Keratinocyte (primary cell): ENCODE measurements around the gene NUMBL. TPM values are rescaled to one million over a fixed set of nuclear protein-coding genes. Genes with fewer than 3 reads are reported as not detected.
"Not testable (repeated sequence)": the region's sequence is repeated elsewhere in the genome, so short reads cannot be mapped to it uniquely, and the experiment has no call there.

ENCODE experiments used
- DNase-seq: peaks from one replicate; pipeline ENCODE4 v3.0.0-alpha.2; 2011; ENCODE audit warnings: low read depth, missing footprints, low spot score
- FAIRE-seq: peaks from 2 replicates; lab custom pipeline; 2011; peaks lifted over from hg19 to GRCh38; lab: Jason Lieb, UNC
- H2AFZ ChIP-seq: 2 replicates; pipeline ENCODE4 v1.6.0; 2012; ENCODE audit warnings: low read length, control low read depth, inconsistent platforms; ENCODE audit not compliant: control insufficient read depth
- H3K27ac ChIP-seq: 2 replicates; pipeline ENCODE4 v1.5.1; 2011; ENCODE audit warnings: low read length; ENCODE audit not compliant: control insufficient read depth, insufficient read depth
- H3K27me3 ChIP-seq: 3 replicates; pipeline ENCODE4 v1.6.0; 2011; ENCODE audit warnings: low read length; ENCODE audit not compliant: control insufficient read depth, insufficient read depth; ENCODE audit errors: extremely low read depth
- H3K36me3 ChIP-seq, 2 experiments: 2 replicates in 1 of 2; 3 replicates in 1 of 2; pipeline ENCODE4 v1.5.1; 2011; ENCODE audit warnings: low read length in 2 of 2, mild to moderate bottlenecking in 1 of 2; ENCODE audit not compliant: control insufficient read depth in 2 of 2, insufficient read depth in 2 of 2; ENCODE audit errors: extremely low read depth in 1 of 2
- H3K4me1 ChIP-seq: 3 replicates; pipeline ENCODE4 v1.5.1; 2011; ENCODE audit warnings: low read length; ENCODE audit not compliant: control insufficient read depth, insufficient read depth; ENCODE audit errors: extremely low read depth
- H3K4me2 ChIP-seq: 3 replicates; pipeline ENCODE4 v1.6.0; 2011; ENCODE audit warnings: low read depth, low read length; ENCODE audit not compliant: control insufficient read depth, insufficient read depth; ENCODE audit errors: extremely low read depth
- H3K4me3 ChIP-seq, 3 experiments: fragments of 200-600 bp in 1 of 3; sonication (generic) in 1 of 3; 2 replicates in 2 of 3; 3 replicates in 1 of 3; pipeline ENCODE4 v1.5.1; 2011 to 2016; ENCODE audit warnings: low read length in 3 of 3, mild to moderate bottlenecking in 3 of 3, control low read depth in 2 of 3, inconsistent platforms in 1 of 3, low read depth in 1 of 3, mixed read lengths in 1 of 3, mixed run types in 1 of 3, moderate library complexity in 1 of 3; ENCODE audit not compliant: control insufficient read depth in 2 of 3, insufficient read depth in 2 of 3; ENCODE audit errors: extremely low read depth in 1 of 3
- H3K79me2 ChIP-seq: 2 replicates; pipeline ENCODE4 v1.6.0; 2012; ENCODE audit warnings: low read length; ENCODE audit not compliant: control insufficient read depth, insufficient read depth
- H3K9ac ChIP-seq: 3 replicates; pipeline ENCODE4 v1.6.0; 2011; ENCODE audit warnings: low read length; ENCODE audit not compliant: control insufficient read depth, insufficient read depth; ENCODE audit errors: extremely low read depth
- H3K9me1 ChIP-seq: 3 replicates; pipeline ENCODE4 v1.6.0; 2011; ENCODE audit warnings: low read length; ENCODE audit not compliant: control insufficient read depth, insufficient read depth; ENCODE audit errors: extremely low read depth
- H3K9me3 ChIP-seq: 2 replicates; pipeline ENCODE4 v1.5.1; 2012; ENCODE audit warnings: low read depth, low read length; ENCODE audit not compliant: control insufficient read depth
- H4K20me1 ChIP-seq: 3 replicates; pipeline ENCODE4 v1.6.0; 2011; ENCODE audit warnings: low read length; ENCODE audit not compliant: control insufficient read depth, insufficient read depth; ENCODE audit errors: extremely low read depth
- EZH2 ChIP-seq: IDR thresholded peaks from one replicate; pipeline ENCODE4 v1.6.1; 2012; ENCODE audit warnings: inconsistent platforms, mild to moderate bottlenecking, low read length, moderate library complexity
- dilution Hi-C: fragments of 300-500 bp; cut with MboI; formaldehyde crosslinking; loops from one replicate; pipeline ENCODE4 v1.7.0; 2020; ENCODE audit warnings: low sequenced_read_pairs; ENCODE audit not compliant: extremely low pct_ligation_motif_present
- polyA plus RNA-seq, 5 experiments: library from polyadenylated mRNA; depleted of rRNA in 3 of 5; stranded (reverse) in 3 of 5; stranded (forward) in 1 of 5; unstranded in 1 of 5; fragments of >200 nt; gene quantifications; 1 replicate in 1 of 5; 2 replicates in 3 of 5; 3 replicates in 1 of 5; pipeline versions ENCODE4 v1.2.1 to v1.2.3, GENCODE V29; 2011 to 2012; ENCODE audit warnings: missing spikeins in 2 of 5, low read depth in 1 of 5, low replicate concordance in 1 of 5
- TF ChIP-seq, protein P1 (sequence below), 3 experiments: IDR thresholded peaks in 1 of 3; conservative IDR thresholded peaks in 1 of 3; optimal IDR thresholded peaks in 1 of 3; 2 replicates in 2 of 3; 3 replicates in 1 of 3; pipeline versions ENCODE3 to v1.5.1; 2011; ENCODE audit warnings: low read length in 3 of 3, mild to moderate bottlenecking in 3 of 3, moderate library complexity in 2 of 3, control low read depth in 1 of 3, inconsistent platforms in 1 of 3; ENCODE audit not compliant: insufficient read depth in 2 of 3; ENCODE audit errors: extremely low read depth in 1 of 3

The NUMBL gene
- polyA plus RNA-seq, 1 donor (not counting 4 experiments of a cell fraction or from before 2014, with no cell fraction given) = 5.7 TPM

DNA sequence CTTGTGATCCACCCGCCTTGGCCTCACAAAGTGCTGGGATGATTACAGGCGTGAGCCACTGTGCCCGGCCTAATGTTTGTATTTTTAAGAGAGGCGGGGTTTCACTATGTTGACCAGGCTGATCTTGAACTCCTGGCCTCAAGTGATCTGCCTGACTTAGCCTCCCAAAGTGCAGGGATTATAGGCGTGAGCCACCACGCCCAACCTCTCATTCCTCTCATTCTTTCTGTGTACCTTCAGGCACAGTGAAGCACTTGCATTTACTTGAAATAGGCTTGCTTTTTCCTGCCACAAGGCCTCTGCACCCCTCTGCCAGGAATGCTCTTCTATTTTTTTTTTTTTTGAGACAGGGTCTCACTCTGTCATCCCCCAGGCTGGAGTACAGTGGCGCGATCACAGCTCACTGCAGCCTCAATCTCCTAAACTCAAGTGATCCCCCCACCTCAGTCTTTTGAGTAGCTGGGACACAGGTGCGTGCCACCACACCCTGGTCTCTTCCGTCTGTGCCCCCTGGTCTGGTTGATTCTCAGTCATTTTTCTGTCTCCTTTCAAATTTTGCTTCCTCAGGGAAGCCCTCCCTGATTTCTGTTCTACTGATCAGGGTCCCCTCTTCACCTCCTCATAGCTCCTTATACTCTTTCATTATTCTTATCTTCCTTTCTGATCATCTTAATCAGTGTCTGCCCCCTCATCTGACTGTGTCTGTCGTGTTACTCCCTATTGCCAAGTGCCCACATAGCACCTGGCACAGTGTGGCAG is 44.7 kb upstream of the NUMBL start:
- H3K9ac ChIP-seq = no peak overlapping the region
- H3K9me1 ChIP-seq = no peaks in the 10 kb centered on the region
- TF ChIP-seq, protein P1, sequence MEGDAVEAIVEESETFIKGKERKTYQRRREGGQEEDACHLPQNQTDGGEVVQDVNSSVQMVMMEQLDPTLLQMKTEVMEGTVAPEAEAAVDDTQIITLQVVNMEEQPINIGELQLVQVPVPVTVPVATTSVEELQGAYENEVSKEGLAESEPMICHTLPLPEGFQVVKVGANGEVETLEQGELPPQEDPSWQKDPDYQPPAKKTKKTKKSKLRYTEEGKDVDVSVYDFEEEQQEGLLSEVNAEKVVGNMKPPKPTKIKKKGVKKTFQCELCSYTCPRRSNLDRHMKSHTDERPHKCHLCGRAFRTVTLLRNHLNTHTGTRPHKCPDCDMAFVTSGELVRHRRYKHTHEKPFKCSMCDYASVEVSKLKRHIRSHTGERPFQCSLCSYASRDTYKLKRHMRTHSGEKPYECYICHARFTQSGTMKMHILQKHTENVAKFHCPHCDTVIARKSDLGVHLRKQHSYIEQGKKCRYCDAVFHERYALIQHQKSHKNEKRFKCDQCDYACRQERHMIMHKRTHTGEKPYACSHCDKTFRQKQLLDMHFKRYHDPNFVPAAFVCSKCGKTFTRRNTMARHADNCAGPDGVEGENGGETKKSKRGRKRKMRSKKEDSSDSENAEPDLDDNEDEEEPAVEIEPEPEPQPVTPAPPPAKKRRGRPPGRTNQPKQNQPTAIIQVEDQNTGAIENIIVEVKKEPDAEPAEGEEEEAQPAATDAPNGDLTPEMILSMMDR (optimal IDR thresholded peaks at IDR 0.05 in 1 of 3, IDR thresholded peaks at IDR 0.05 in 1 of 3, conservative IDR thresholded peaks at IDR 0.05 in 1 of 3; ENCODE audit: extremely low read depth in 1 of 3, insufficient read depth in 2 of 3, low read length in 3 of 3) = no peak
- TF ChIP-seq EZH2 = no peak
- FAIRE-seq (no peak), DNase-seq (no peak)
- H3K4me3 ChIP-seq = no peak overlapping the region
- H3K4me1 ChIP-seq = peaks cover 9% of the 10 kb centered on the region
- dilution Hi-C loops = no loop called here
- H4K20me1 ChIP-seq = no peaks in the 10 kb centered on the region
- no peaks in the 10 kb centered on the region for H3K27me3 ChIP-seq
- H3K27ac ChIP-seq = no peak overlapping the region
- H3K79me2 ChIP-seq = no peaks in the 10 kb centered on the region
- H3K4me2 ChIP-seq = no peak overlapping the region
- H3K36me3 ChIP-seq = peaks cover 52 to 66% of the 10 kb centered on the region in 2 experiments
- no peaks in the 10 kb centered on the region for H3K9me3 ChIP-seq
- H2AFZ ChIP-seq = no peak overlapping the region

DNA sequence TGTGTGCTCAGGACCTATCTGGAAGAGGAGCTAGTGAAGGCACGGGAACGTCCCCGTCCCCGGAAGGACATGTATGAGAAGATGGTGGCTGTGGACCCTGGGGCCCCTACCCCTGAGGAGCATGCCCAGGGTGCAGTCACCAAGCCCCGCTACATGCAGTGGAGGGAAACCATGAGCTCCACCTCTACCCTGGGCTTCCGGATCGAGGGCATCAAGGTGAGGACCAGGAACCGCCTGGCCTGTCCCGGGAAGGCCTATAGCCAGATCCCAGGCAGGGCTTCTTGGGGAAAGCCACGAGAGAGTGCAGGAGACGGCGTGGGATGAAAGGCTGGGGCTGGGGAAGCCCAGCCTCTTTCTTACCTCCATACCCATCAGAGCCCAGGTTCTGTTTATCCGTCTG is 42.7 kb upstream of the NUMBL start:
- no peak overlapping the region for H3K27ac ChIP-seq
- FAIRE-seq (no peak), DNase-seq (no peak)
- H3K79me2 ChIP-seq = peaks cover 2% of the 10 kb centered on the region
- H3K4me1 ChIP-seq = peaks cover 9% of the 10 kb centered on the region
- dilution Hi-C loops = no loop called here
- H3K9me3 ChIP-seq = no peaks in the 10 kb centered on the region
- no peaks in the 10 kb centered on the region for H3K9me1 ChIP-seq
- peaks cover 44 to 54% of the 10 kb centered on the region in 2 experiments for H3K36me3 ChIP-seq
- TF ChIP-seq EZH2 = no peak
- TF ChIP-seq, protein P1 (optimal IDR thresholded peaks at IDR 0.05 in 1 of 3, IDR thresholded peaks at IDR 0.05 in 1 of 3, conservative IDR thresholded peaks at IDR 0.05 in 1 of 3; ENCODE audit: extremely low read depth in 1 of 3, insufficient read depth in 2 of 3, low read length in 3 of 3) = no peak
- no peak overlapping the region for H3K4me2 ChIP-seq
- no peak overlapping the region for H3K9ac ChIP-seq
- H4K20me1 ChIP-seq = no peaks in the 10 kb centered on the region
- no peaks in the 10 kb centered on the region for H3K27me3 ChIP-seq
- H2AFZ ChIP-seq = no peak overlapping the region
- H3K4me3 ChIP-seq = no peak overlapping the region

DNA sequence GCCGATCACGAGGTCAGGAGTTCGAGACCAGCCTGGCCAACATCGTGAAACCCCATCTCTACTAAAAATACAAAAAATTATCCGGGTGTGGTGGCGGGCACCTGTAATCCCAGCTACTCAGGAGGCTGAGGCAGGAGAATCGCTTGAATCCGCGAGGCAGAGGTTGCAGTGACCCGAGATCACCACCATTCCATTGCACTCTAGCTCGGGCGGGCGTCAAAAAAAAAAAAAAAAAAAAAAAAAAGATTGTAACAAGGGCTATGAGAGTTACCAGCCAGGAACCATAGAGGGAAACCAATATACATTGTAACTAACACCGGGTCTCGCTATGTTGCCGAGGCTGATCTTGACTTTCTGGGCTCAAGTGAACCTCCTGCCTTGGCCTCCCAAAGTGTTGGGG is 41.9 kb upstream of the NUMBL start:
- H3K9ac ChIP-seq, H3K4me2 ChIP-seq, H3K27me3 ChIP-seq, H3K79me2 ChIP-seq, H3K9me1 ChIP-seq, dilution Hi-C loops, H4K20me1 ChIP-seq, DNase-seq, H3K4me3 ChIP-seq, H3K4me1 ChIP-seq, H2AFZ ChIP-seq, H3K27ac ChIP-seq, H3K9me3 ChIP-seq, FAIRE-seq: not testable (repeated sequence)
- peaks cover 47 to 55% of the 10 kb centered on the region in 2 experiments for H3K36me3 ChIP-seq

DNA sequence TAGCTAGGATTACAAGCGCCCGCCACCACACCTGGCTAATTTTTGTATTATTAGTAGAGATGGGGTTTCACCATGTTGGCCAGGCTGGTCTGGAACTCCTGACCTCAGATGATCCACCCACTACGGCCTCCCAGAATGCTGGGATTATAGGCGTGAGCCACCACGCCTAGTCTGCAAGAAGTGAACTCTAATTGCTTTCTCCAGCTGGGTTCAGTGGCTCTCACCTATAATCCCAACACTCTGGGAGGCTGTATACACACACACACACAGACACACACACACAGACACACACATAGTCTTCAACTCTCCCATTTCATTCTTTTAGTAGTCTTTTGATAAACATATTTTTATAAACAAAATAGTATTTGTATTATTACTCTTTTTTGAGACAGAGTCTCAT is 39.6 kb upstream of the NUMBL start:
- H2AFZ ChIP-seq, H3K9me1 ChIP-seq, H3K27me3 ChIP-seq, DNase-seq, dilution Hi-C loops, H3K9ac ChIP-seq, H3K27ac ChIP-seq, H3K9me3 ChIP-seq, FAIRE-seq, H3K4me3 ChIP-seq, H4K20me1 ChIP-seq, H3K4me2 ChIP-seq, H3K4me1 ChIP-seq: not testable (repeated sequence)
- Histone ChIP-seq H3K79me2 (peaks cover 19% of the 10 kb centered on the region), H3K36me3 (peaks cover 47 to 55% of the 10 kb centered on the region in 2 experiments)
